Measurements from ENCODE around the gene TTC34.

The TTC34 gene

DNA sequence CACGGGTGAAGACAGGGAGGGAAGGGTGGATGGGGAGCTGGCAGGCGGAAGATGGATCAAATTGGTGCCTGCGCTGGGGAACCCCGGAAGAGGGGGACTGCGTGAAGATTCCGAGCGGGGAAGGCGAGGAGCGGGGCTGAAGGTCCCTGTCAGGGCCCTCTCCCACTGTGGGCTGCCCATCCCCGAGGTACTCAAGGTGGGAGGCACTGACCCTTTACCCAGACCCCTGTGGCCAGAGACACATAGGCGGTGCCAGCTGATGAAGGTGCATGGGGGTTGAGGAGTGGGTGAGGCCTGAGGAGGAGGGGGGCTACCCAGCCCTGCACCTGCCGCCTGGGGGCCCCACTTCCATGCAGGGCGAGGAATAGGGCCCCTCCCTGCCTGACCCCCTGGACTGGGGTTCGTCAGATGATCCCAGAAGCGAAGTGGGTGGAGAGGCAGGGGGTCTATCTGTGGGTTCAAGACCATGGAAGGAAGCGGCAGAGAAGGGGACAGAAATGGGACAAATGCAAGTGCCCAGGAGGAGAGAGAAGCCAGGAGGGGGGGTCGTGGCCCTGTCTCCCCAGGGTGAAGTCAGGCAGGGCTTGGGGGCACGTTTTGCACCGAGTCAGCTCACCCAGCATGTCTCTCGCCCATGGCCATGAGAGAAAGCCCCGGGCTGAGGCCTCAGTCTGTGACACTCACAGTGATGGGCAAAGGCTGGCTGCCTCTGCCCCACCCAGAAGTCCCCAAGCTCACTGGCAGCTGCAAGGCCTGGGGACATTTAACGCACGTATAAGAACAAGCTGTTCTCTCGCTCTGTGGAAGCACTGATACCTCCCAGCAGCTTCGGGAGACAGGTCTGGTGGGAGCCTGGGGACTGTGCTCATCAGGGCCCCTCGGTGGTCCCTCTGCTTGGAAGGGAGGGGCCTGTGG, 161.6 kb downstream of the TTC34 start:
- Mint-ChIP-seq H3K9me3 (peaks cover 15% of the 10 kb centered on the region), H3K27me3 (peaks cover 45% of the 10 kb centered on the region), H3K4me3 (no peak overlapping the region), H3K36me3 (ENCODE audit: low read depth) (no peaks in the 10 kb centered on the region), H3K4me1 (ENCODE audit: low read depth) (peaks cover 20% of the 10 kb centered on the region), H3K27ac (no peak overlapping the region)
- intact Hi-C loops (cut with micrococcal nuclease), result loop anchor here (10.0 kb wide), 1 partner anchor 115 kb away; the partner anchor contains the start of gene PANK4

- no peaks in the 10 kb centered on the region for H3K36me3 Mint-ChIP-seq (ENCODE audit: low read depth)
- peaks cover 15% of the 10 kb centered on the region for H3K9me3 Mint-ChIP-seq
- peaks cover 20% of the 10 kb centered on the region for H3K4me1 Mint-ChIP-seq (ENCODE audit: low read depth)
- intact Hi-C loops (cut with micrococcal nuclease), result no loop called here
- no peak overlapping the region for H3K4me3 Mint-ChIP-seq
- H3K27me3 Mint-ChIP-seq, result peaks cover 42% of the 10 kb centered on the region
- H3K27ac Mint-ChIP-seq, result no peak overlapping the region
Measured at GRCh38 chr1:2639203-2639602, 162.3 kb downstream of the TTC34 start.

GRCh38 chr1:2638466-2639115, 162.9 kb downstream of the TTC34 start:
- Mint-ChIP-seq H3K9me3 (peaks cover 15% of the 10 kb centered on the region), H3K27ac (no peak overlapping the region), H3K27me3 (peaks cover 39% of the 10 kb centered on the region), H3K4me3 (no peak overlapping the region), H3K36me3 (ENCODE audit: low read depth) (no peaks in the 10 kb centered on the region), H3K4me1 (ENCODE audit: low read depth) (peaks cover 17% of the 10 kb centered on the region)
- intact Hi-C loops (cut with micrococcal nuclease), result no loop called here

- Mint-ChIP-seq H3K9me3 (peaks cover 15% of the 10 kb centered on the region), H3K36me3 (ENCODE audit: low read depth) (no peaks in the 10 kb centered on the region), H3K27me3 (peaks cover 42% of the 10 kb centered on the region), H3K4me3 (no peak overlapping the region), H3K4me1 (ENCODE audit: low read depth) (peaks cover 19% of the 10 kb centered on the region), H3K27ac (no peak overlapping the region)
- intact Hi-C loops (cut with micrococcal nuclease), result no loop called here
Measured at GRCh38 chr1:2637442-2638145, 163.9 kb downstream of the TTC34 start.

- no peak overlapping the region for H3K4me3 Mint-ChIP-seq
Measured at GRCh38 chr1:2636733-2637132, 164.8 kb downstream of the TTC34 start.

DNA sequence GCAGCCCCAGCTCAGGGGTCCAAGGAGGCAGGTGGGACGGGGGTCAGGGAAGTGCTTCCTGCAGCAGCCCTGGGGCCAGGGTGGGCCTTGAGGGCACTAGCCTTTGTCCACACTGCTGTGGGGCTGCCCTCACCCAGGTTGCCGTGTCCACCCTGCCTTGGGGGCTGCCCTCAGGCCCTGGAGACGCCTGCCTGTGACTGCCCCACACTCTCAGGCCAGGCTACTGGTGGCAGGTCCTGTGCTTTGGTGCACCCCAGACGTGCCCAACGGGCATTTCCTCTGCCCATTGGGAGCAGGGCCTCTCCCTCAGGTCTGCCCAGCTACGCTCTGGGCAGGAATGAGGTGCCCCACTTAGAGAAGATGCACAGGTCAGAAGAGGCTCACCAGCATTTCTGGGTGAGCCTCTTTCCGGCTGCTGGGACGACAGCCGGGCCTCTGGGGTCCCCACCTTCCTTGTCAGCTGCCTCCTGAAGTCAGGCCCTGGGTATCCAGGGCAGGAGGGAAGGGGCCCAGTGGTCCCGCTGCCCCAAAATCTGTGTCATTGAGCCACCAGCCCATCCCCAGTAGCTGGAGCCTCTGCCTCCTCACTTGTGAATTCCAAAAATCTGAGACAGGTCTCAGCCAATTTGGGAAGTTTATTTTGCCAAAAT, 166.0 kb downstream of the TTC34 start:
- Mint-ChIP-seq H3K4me3 (no peak overlapping the region), H3K4me1 (ENCODE audit: low read depth) (peaks cover 7% of the 10 kb centered on the region), H3K27me3 (peaks cover 61% of the 10 kb centered on the region), H3K27ac (no peak overlapping the region), H3K36me3 (ENCODE audit: low read depth) (no peaks in the 10 kb centered on the region), H3K9me3 (peaks cover 19% of the 10 kb centered on the region)
- intact Hi-C loops (cut with micrococcal nuclease), result no loop called here

More at GRCh38 chr1:2636733-2637132, 164.8 kb downstream of the TTC34 start:
- Mint-ChIP-seq H3K36me3 (ENCODE audit: low read depth) (no peaks in the 10 kb centered on the region), H3K9me3 (peaks cover 15% of the 10 kb centered on the region), H3K4me1 (ENCODE audit: low read depth) (peaks cover 10% of the 10 kb centered on the region), H3K27me3 (peaks cover 49% of the 10 kb centered on the region), H3K27ac (no peak overlapping the region)
- intact Hi-C loops (cut with micrococcal nuclease), result no loop called here

DNA sequence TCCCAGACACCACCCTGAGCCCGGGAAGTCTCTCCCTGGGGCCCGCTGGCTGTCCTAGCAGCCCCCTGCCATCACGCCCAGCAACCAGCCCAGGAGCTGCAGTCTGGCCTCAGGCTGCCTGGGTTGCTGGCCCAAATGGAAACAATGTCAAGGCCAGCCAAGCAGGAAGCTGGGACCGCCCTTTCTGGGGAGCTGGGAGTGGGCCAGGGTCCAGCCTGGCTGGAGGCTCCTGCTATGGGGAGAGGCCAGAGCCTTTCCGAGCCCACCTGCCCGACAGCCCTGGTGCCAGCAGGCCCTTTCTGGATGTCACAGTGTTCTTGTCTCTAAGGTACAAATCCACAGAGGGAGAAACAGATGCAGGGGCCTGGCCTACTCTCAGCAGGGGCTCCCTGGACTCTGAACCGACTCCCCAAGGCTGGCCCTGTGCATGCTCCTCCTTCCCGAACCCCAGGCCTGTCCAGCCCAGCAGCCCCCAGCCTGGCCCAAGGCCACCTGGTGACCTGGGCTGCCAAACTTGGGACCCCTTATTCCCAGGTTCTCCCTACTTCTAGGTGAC, 167.5 kb downstream of the TTC34 start:
- peaks cover 24% of the 10 kb centered on the region for H3K9me3 Mint-ChIP-seq
- intact Hi-C loops (cut with micrococcal nuclease), result no loop called here
- H3K4me3 Mint-ChIP-seq, result no peak overlapping the region
- no peak overlapping the region for H3K27ac Mint-ChIP-seq
- peaks cover 7% of the 10 kb centered on the region for H3K4me1 Mint-ChIP-seq (ENCODE audit: low read depth)
- H3K27me3 Mint-ChIP-seq, result peaks cover 71% of the 10 kb centered on the region
- H3K36me3 Mint-ChIP-seq (ENCODE audit: low read depth), result no peaks in the 10 kb centered on the region

GRCh38 chr1:2633366-2633935, 168.0 kb downstream of the TTC34 start:
- H3K27me3 Mint-ChIP-seq, result peaks cover 67% of the 10 kb centered on the region
- no peak overlapping the region for H3K4me3 Mint-ChIP-seq
- no peak overlapping the region for H3K27ac Mint-ChIP-seq
- H3K36me3 Mint-ChIP-seq (ENCODE audit: low read depth), result no peaks in the 10 kb centered on the region
- intact Hi-C loops (cut with micrococcal nuclease), result no loop called here
- peaks cover 7% of the 10 kb centered on the region for H3K4me1 Mint-ChIP-seq (ENCODE audit: low read depth)
- peaks cover 24% of the 10 kb centered on the region for H3K9me3 Mint-ChIP-seq

- Mint-ChIP-seq H3K4me1 (ENCODE audit: low read depth) (peaks cover 7% of the 10 kb centered on the region), H3K9me3 (peaks cover 24% of the 10 kb centered on the region), H3K27me3 (peaks cover 69% of the 10 kb centered on the region), H3K4me3 (no peak within 1 kb of the TSS), H3K36me3 (ENCODE audit: low read depth) (no peaks in the 10 kb centered on the region), H3K27ac (no peak within 1 kb of the TSS)
- intact Hi-C loops (cut with micrococcal nuclease), result no loop called here
Measured at GRCh38 chr1:2632561-2633361, 168.7 kb downstream of the TTC34 start, which contains the start of gene MMEL1. MMEL1 (minus strand) TSS chr1:2633016; CDS start chr1:2629484, 3,532 bp downstream.

GRCh38 chr1:2632051-2632430, 169.5 kb downstream of the TTC34 start:
- no peak overlapping the region for H3K4me3 Mint-ChIP-seq
- H3K27ac Mint-ChIP-seq, result no peak overlapping the region
- no peaks in the 10 kb centered on the region for H3K36me3 Mint-ChIP-seq (ENCODE audit: low read depth)
- peaks cover 19% of the 10 kb centered on the region for H3K9me3 Mint-ChIP-seq
- peaks cover 7% of the 10 kb centered on the region for H3K4me1 Mint-ChIP-seq (ENCODE audit: low read depth)
- intact Hi-C loops (cut with micrococcal nuclease), result no loop called here
- H3K27me3 Mint-ChIP-seq, result peaks cover 67% of the 10 kb centered on the region

GRCh38 chr1:2631136-2632050, 170.1 kb downstream of the TTC34 start:
- no peak overlapping the region for H3K27ac Mint-ChIP-seq
- peaks cover 7% of the 10 kb centered on the region for H3K4me1 Mint-ChIP-seq (ENCODE audit: low read depth)
- intact Hi-C loops (cut with micrococcal nuclease), result no loop called here
- no peaks in the 10 kb centered on the region for H3K36me3 Mint-ChIP-seq (ENCODE audit: low read depth)
- H3K27me3 Mint-ChIP-seq, result peaks cover 65% of the 10 kb centered on the region
- H3K9me3 Mint-ChIP-seq, result peaks cover 13% of the 10 kb centered on the region
- H3K4me3 Mint-ChIP-seq, result no peak overlapping the region
